ENCODE results near the gene DIS3L. TPM values are rescaled to one million over a fixed set of nuclear protein-coding genes. Genes with fewer than 3 reads are reported as not detected.
"Not testable (repeated sequence)": the region's sequence is repeated elsewhere in the genome, so short reads cannot be mapped to it uniquely, and the experiment has no call there.

Gene DIS3L
- total RNA-seq, 1 donor from 2014 or later, result 24.7 TPM

GRCh38 chr15:66254951-66255676 lies 38.3 kb upstream of the DIS3L start:
- H3K27me3 Mint-ChIP-seq (ENCODE audit: unreplicated experiment), result peaks cover 69% of the 10 kb centered on the region

GRCh38 chr15:66256692-66257091 lies 36.7 kb upstream of the DIS3L start:
- Mint-ChIP-seq H3K27ac (ENCODE audit: unreplicated experiment) (no peak overlapping the region), H3K4me1 (ENCODE audit: unreplicated experiment) (peaks cover 15% of the 10 kb centered on the region), H3K36me3 (ENCODE audit: unreplicated experiment) (no peaks in the 10 kb centered on the region), H3K9me3 (ENCODE audit: unreplicated experiment) (no peaks in the 10 kb centered on the region), H3K4me3 (ENCODE audit: unreplicated experiment) (no peak overlapping the region), H3K27me3 (ENCODE audit: unreplicated experiment) (peaks cover 64% of the 10 kb centered on the region)
- no peak for DNase-seq (ENCODE audit: extremely low spot score, unreplicated experiment)
- TF ChIP-seq CTCF (IDR thresholded peaks at IDR 0.05), result no peak

More at GRCh38 chr15:66254951-66255676, 38.3 kb upstream of the DIS3L start:
- H3K4me3 Mint-ChIP-seq (ENCODE audit: unreplicated experiment), result no peak overlapping the region
- no peak for TF ChIP-seq CTCF (IDR thresholded peaks at IDR 0.05)
- H3K9me3 Mint-ChIP-seq (ENCODE audit: unreplicated experiment), result no peaks in the 10 kb centered on the region
- H3K4me1 Mint-ChIP-seq (ENCODE audit: unreplicated experiment), result peaks cover 17% of the 10 kb centered on the region
- H3K27ac Mint-ChIP-seq (ENCODE audit: unreplicated experiment), result no peak overlapping the region
- DNase-seq (ENCODE audit: extremely low spot score, unreplicated experiment), result no peak
- H3K36me3 Mint-ChIP-seq (ENCODE audit: unreplicated experiment), result no peaks in the 10 kb centered on the region

- Mint-ChIP-seq H3K36me3 (ENCODE audit: unreplicated experiment) (no peaks in the 10 kb centered on the region), H3K4me1 (ENCODE audit: unreplicated experiment) (no peaks in the 10 kb centered on the region), H3K4me3 (ENCODE audit: unreplicated experiment) (no peak overlapping the region), H3K27ac (ENCODE audit: unreplicated experiment) (no peak overlapping the region), H3K27me3 (ENCODE audit: unreplicated experiment) (peaks cover 67% of the 10 kb centered on the region), H3K9me3 (ENCODE audit: unreplicated experiment) (peaks cover 4% of the 10 kb centered on the region)
- no peak for DNase-seq (ENCODE audit: extremely low spot score, unreplicated experiment)
- TF ChIP-seq CTCF (IDR thresholded peaks at IDR 0.05), result no peak
Observed at GRCh38 chr15:66261056-66261455, 32.3 kb upstream of the DIS3L start.

- not testable (repeated sequence) for DNase-seq (ENCODE audit: extremely low spot score, unreplicated experiment); H3K4me3 Mint-ChIP-seq (ENCODE audit: unreplicated experiment); H3K4me1 Mint-ChIP-seq (ENCODE audit: unreplicated experiment); H3K36me3 Mint-ChIP-seq (ENCODE audit: unreplicated experiment); H3K27ac Mint-ChIP-seq (ENCODE audit: unreplicated experiment); H3K9me3 Mint-ChIP-seq (ENCODE audit: unreplicated experiment)
- peaks cover 63% of the 10 kb centered on the region for H3K27me3 Mint-ChIP-seq (ENCODE audit: unreplicated experiment)
Observed at GRCh38 chr15:66262837-66263236, 30.5 kb upstream of the DIS3L start.

- Mint-ChIP-seq H3K27me3 (ENCODE audit: unreplicated experiment) (peaks cover 68% of the 10 kb centered on the region), H3K9me3 (ENCODE audit: unreplicated experiment) (peaks cover 4% of the 10 kb centered on the region), H3K4me1 (ENCODE audit: unreplicated experiment) (peaks cover 3% of the 10 kb centered on the region), H3K4me3 (ENCODE audit: unreplicated experiment) (no peak overlapping the region), H3K27ac (ENCODE audit: unreplicated experiment) (no peak overlapping the region), H3K36me3 (ENCODE audit: unreplicated experiment) (no peaks in the 10 kb centered on the region)
- no peak for DNase-seq (ENCODE audit: extremely low spot score, unreplicated experiment)
- no peak for TF ChIP-seq CTCF (IDR thresholded peaks at IDR 0.05)
Observed at GRCh38 chr15:66264859-66265513, 28.4 kb upstream of the DIS3L start.

All from osteocyte (in vitro differentiated cells).